ENCODE data around the gene HSPA5. TPM values are rescaled to one million over a fixed set of nuclear protein-coding genes. Genes with fewer than 3 reads are reported as not detected.
"Not testable (repeated sequence)": the region's sequence is repeated elsewhere in the genome, so short reads cannot be mapped to it uniquely, and the experiment has no call there.

HSPA5 gene
- total and polyA plus RNA-seq, 2 experiments from 2014 or later: 259 to 265 TPM

GRCh38 chr9:125269014-125269397 is 27.9 kb upstream of the HSPA5 start (continued):
- TF ChIP-seq REST (IDR thresholded peaks at IDR 0.05; ENCODE audit: unreplicated experiment): no peak
- no peak for TF ChIP-seq ZNF462 (CRISPR knock-in tag; IDR thresholded peaks at IDR 0.05)
- TF ChIP-seq EZH2 (IDR thresholded peaks at IDR 0.05; ENCODE audit: low read depth, unreplicated experiment): no peak
- no peak for TF ChIP-seq STAT1 (IDR thresholded peaks at IDR 0.05; ENCODE audit: unreplicated experiment)

GRCh38 chr9:125268394-125269013 is 27.4 kb upstream of the HSPA5 start:
- Histone ChIP-seq H3K4me2 (no peak overlapping the region), H3K4me1 (ENCODE audit: insufficient read depth) (peaks cover 18% of the 10 kb centered on the region), H3K27me3 (ENCODE audit: insufficient read depth) (no peaks in the 10 kb centered on the region), H3K27ac (ENCODE audit: low read depth) (peak overlapping the region; percentile 57; the same call in 1 of the 2 replicates), H2AFZ (no peak overlapping the region), H3K36me3 (ENCODE audit: insufficient read depth) (no peaks in the 10 kb centered on the region), H3K79me2 (replicated peaks; ENCODE audit: insufficient read depth) (peaks cover 87% of the 10 kb centered on the region), H3F3A (replicated peaks; ENCODE audit: low read depth) (no peaks in the 10 kb centered on the region), H4K20me1 (replicated peaks; ENCODE audit: insufficient read depth) (no peaks in the 10 kb centered on the region; the same call in none of the 2 replicates), H3K4me3 (no peak overlapping the region), H3K9me2 (ENCODE audit: insufficient read depth) (no peaks in the 10 kb centered on the region)
- Mint-ChIP-seq H3K4me3 (no peak overlapping the region), H3K27ac (peak overlapping the region; percentile 75), H3K36me3 (ENCODE audit: low read depth) (peaks cover 2% of the 10 kb centered on the region), H3K4me1 (peaks cover 20% of the 10 kb centered on the region), H3K27me3 (ENCODE audit: insufficient read depth, low read depth, poor library complexity) (peaks cover 4% of the 10 kb centered on the region), H3K9me3 (no peaks in the 10 kb centered on the region; the same call in 2 of the 3 replicates)
- DNase-seq (ENCODE audit: low spot score) (no peak), ATAC-seq (no peak)
- TF ChIP-seq ETS1 (IDR thresholded peaks at IDR 0.05): no peak
- TF ChIP-seq NANOG (IDR thresholded peaks at IDR 0.05; ENCODE audit: borderline replicate concordance): no peak
- no peak for TF ChIP-seq ZNF114 (CRISPR knock-in tag; IDR thresholded peaks at IDR 0.05)
- no peak for TF ChIP-seq JUNB (IDR thresholded peaks at IDR 0.05; ENCODE audit: unreplicated experiment)

GRCh38 chr9:125264068-125264467 is 22.9 kb upstream of the HSPA5 start:
- not testable (repeated sequence) for H3K4me3 Mint-ChIP-seq

More at GRCh38 chr9:125264068-125264467, 22.9 kb upstream of the HSPA5 start:
- H3K27me3 Mint-ChIP-seq (ENCODE audit: insufficient read depth, low read depth, poor library complexity): peaks cover 16% of the 10 kb centered on the region
- H3K9me2 ChIP-seq (ENCODE audit: insufficient read depth); DNase-seq (ENCODE audit: low spot score); H3K4me2 ChIP-seq; H3K4me1 ChIP-seq (ENCODE audit: insufficient read depth); H3K27ac ChIP-seq (ENCODE audit: low read depth); ATAC-seq; H3K9me3 Mint-ChIP-seq; H3K4me1 Mint-ChIP-seq; H3K27me3 ChIP-seq (ENCODE audit: insufficient read depth); H3K27ac Mint-ChIP-seq; H4K20me1 ChIP-seq (replicated peaks; ENCODE audit: insufficient read depth); H2AFZ ChIP-seq; H3K36me3 ChIP-seq (ENCODE audit: insufficient read depth); H3F3A ChIP-seq (replicated peaks; ENCODE audit: low read depth); H3K36me3 Mint-ChIP-seq (ENCODE audit: low read depth); H3K4me3 ChIP-seq: not testable (repeated sequence)
- H3K79me2 ChIP-seq (replicated peaks; ENCODE audit: insufficient read depth): peaks cover 70% of the 10 kb centered on the region

All from GM23338 (cell line).